Activated CD4-positive, CD25-positive, alpha-beta regulatory T cell (primary cell): ENCODE results near the gene MAPK12.

Experiments
- DNase-seq, 4 experiments: peaks; one replicate each; lab custom pipeline; 2025; lab: John Stamatoyannopoulos, UW

Gene MAPK12

DNA sequence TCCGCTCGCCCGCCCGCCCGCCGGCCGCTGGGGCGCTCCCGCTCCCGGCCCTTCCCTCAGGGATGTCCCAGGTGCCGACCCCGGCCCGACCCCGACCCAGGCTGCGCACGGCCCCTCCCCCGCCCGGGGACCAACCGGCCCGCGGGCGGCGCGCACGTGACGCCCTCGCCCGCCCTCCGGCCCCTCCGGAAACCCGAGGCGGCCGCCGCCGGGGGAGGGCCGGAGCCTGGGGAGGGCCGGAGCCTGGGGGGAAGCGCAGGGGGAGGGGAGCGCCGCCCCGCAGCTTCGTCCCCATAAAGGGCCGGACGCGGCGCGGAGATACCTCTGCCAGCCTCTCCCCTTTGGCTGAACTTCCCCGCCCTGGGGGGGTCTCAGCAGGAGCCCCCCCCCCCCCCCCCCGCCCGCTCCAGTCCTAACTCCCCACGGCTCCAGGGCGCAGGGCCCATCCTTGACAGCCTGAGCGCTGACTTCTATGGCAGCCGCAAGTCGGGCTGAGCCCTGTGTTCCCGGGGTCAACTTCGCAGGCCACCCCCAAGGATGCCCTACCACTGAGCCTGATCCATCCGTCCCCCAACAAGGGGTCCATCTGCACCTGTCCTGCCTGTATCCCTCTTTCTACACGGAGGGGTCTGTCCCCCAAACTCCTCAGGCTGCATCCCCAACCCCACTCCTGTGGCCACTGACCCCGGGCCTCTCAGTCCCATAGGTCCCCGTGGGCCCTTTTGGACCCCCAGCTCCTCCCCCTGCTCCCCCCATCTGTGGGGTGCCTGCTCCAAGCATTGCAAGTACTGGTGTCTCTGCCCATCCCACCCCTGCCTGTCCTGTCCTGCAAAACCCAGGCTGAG, at the start of gene MAPK12:
TSS of gene MAPK12 (minus strand) at position 69 of the 845 bp plus-strand sequence. CDS start 174 bp downstream, outside the sequence.
- DNase-seq = no peak

DNA sequence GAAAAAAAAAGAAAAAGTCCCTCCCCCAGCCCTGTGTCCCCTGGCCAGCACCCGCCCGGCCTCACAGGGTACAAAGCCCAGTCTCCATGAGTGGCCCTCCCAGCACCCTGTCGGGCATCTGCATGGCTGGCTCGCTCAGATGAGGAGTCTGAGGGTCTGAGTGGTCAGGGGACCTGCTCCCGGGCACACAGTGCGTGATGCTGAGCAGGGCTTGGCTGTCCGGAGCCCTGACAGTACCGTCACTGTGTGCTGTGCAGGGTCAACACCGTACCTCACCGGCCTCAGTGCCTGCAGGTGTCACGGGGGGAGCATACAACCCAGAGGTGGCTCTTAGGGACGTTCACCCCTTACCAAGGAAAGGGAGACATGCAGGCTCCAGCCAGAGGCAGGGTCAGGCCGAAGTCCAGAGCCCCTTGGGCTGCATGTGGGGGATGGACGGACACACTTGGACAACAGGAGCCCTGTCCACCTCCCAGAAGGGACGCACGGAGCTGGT, 49.5 kb upstream of the MAPK12 start:
- DNase-seq = no peak

DNA sequence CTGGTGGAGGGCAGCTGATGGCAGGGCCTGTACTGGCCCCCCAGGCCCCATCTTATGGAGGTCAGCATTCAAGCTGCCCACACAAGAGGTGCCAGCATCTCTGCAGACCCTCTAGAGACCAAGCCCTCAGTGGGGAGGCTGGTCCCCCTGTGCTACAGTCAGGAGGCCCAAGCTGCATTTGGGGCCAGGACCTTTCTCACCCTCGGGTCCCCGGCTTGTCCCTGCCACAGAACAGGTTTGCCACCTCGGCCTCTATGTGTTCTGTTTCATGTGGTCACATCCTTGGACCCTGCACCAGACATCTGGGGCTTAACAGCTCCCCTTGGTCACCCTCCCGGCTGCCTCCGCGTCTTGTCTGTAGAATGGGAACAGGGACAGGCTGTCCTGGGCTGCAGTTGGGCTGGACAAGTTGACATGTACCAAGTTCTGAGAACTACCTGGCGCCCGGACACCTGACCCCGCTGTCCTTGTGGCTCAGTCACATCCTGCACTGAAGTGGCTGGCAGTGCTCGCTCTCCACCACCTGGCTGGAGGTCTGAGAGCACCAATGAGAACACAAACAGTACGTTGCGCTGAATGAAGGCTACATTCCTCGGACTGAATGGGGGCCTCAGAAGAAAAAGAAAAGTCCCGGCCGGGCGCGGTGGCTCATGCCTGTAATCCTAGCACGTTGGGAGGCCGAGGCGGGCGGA, 48.7 kb upstream of the MAPK12 start:
- no peak for DNase-seq

DNA sequence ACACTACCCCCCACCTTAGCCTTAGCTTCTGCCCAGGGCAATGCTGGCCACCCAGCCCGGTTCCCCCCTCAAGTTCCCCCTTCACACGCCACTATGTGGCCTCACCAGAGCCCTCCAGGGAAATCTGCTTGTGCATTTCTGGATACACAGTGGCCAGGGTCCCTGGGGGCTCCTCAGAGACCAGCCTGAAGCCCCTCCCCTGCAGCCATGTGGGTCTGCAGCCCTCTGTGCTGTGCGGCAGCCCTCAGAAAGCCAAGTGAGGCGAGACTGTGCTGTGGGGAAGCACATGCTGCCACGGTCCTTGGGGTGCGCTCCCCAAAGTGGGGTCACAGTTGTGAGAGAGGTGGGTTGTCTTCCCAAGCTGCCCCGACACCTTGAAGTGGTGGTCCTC, 48.1 kb upstream of the MAPK12 start:
- no peak for DNase-seq

DNA sequence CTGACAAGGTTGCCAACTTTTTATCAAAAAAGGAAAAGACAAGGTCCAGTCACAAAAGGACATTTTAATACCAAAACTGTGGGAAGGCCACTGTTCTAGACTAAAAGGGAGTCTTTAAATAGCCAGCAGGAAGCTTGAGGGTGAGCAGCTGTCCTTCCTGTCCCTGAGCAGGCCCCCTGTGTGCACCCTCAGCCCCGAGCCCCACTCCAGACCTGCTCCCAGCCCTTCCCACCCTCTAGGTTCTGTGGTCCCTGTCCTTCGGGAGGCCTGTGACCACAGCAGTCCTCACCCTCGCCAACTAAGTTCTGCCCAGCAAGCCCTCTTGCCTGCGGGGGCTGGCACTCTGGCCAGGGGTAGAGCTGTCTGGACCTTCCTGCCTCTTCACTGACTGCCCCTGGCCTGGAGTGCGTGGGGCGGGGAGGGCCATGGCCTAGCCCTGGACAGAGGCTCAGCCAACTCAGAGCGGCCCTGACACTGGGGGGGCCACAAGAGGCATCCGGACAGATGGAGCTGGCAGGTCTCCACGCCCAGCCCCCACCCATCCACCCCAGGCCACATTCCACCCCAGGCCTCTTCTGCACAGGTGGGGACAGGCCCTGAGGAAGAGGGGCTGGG, 47.6 kb upstream of the MAPK12 start:
- DNase-seq = no peak

DNA sequence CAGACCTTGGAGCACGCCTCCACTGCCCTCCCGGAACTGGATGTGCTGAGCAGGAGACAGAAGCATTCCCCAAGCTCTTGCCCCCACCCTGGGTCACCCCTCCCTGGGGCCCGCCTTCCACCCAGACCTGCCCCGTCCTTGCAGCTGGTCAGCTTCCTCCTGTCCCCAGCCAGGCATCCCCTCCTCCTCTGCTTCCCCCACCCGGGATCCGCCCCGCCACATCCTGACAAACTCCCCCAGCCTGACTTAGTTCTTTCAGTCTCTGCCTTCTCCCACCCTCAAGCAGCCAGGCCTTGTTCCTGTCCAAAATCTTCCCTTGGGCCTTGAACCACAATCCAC, 47.1 kb upstream of the MAPK12 start:
- no peak for DNase-seq

DNA sequence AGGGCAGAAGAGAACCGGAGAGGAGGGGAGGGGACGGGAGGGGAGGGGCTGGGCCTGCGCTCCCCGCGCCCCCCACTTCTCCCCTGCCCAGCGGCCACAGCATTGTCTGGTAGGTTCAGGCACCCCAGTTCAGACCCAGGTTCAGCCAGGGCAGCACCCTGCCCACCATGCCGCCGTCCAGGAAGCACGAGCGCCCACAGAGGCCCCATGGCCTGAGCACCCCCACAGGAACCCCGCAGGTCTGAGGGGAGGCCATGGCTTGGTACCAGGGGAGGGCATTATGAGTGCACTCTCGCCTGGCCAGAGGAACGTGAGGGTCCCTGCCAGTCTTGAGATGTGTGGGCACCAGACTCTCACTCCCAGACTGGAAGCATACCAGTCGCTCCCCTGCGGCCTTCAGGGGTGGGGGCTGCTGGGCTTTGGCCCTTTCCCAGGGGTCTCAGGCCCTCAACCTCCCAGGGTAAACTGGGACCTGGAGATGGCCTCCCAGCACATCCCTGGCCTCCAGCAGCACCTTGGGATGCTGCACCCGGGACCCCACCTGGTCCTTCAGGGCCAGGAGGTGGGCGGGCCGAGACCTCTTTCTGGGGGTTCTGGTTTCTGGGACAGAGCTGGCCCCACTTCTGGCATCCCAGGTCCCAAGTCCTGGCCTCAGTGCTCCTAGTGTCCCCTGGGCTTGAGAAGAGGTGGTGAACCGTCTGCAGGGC, 46.6 kb upstream of the MAPK12 start:
- DNase-seq = no peak

DNA sequence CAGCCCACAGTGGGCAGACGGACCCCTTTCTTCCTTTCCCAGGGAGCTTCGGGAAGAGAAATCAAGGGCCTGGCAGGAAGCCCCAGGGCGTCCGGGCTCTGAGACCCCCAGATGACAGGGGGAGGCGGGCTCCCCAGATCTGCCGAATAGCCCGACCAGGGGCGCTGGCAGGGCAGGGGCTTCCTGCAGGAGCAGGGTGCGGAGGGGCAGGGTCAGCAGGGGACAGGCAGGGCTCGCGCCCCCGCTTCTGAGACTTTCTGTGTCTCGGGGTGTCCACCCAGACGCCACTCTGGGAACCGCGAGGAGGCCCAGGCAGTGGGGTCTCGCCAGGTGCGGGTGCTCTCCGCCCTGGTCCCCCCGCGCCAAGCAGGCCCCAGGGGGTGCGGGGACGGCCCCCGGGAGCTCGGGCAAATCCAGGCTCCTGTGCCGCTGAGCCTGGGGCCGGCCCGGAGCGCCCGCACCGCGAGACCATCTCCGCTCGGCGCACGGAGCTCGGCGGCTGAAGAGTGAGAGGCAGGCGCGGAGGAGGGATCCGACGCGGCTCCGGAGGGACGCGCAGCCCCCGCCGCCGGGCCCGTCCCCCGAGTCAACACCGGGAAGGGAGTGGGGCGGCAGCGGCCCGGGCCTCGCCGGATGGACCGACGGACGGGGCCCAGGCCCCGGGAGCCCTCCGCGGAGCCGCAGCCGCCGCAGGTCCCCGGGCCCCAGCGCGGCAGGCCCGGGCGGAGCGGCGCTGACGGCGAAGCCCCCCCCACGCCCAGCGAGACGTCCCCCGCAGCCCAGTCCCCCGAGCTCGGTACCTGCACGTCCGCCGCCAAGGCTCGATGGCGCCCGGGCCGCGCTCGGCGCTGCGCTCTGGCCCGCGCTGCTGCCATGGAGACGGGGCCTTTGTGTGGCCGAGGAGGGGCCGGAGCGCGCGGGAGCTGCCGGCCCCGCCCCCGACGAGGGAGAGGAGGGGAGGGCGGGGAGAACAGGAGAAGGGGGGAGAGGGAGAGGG, 45.6 kb upstream of the MAPK12 start, which contains the start of gene PLXNB2:
TSS of gene PLXNB2 (minus strand) at position 894 of the 997 bp plus-strand sequence. CDS start 17,062 bp downstream, outside the sequence.
- no peak for DNase-seq

DNA sequence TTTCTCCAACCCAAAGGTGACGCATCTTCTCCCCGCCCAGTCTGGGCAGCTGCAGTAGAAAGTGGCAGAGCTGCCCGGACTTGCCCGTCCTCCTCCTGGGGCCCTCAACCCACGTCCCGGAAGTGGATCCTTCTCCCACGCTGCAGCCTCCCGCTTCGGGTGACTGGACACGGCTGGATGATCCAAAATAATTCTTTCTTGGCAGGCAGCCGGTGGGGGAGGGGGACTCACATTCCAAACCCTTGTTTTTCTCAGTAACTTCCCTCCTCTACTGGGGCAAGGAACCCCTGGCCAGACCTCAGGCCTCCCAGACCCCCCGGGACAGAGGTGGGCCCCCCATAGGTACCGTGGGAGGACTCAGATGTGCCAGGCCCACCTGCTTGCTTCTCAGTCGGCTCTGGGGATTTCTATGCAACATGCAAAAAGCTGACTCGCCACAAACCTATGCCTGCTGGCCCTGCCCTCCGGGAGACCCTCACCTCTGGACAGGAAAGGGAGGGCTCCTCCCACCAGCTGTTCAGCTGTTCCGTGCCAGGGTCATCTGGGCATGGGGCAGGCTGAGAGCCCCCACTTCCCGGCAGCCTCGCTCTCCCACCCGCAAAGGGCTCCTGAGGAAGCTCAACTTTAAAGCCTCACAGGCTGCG, 44.6 kb upstream of the MAPK12 start:
- no peak for DNase-seq

DNA sequence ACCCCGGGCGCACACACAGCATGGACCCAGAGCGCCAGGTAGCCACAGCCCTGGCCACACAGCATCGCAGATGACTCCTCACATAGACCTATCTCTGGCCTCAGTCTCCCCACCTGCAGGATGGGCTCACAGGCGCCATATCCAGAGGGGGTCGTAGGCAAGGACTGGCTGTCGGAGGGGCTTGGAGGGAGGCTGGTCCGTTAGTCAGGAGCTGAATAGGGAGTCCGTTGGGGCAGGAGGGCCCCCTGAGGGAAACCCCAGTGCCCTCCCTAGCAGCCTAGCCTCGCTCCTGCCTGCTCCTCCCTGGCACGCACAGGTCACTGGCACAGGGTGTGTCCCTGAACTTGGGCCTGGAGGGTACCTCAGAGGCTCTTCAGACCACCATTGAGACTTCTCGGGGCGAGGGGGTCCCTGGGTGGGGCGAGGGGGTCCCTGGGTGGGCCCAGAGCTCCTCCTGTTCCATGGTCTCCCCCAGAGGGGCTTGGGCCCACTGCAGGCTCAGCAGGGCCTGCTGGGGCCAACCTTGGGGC, 44.0 kb upstream of the MAPK12 start:
- no peak for DNase-seq

DNA sequence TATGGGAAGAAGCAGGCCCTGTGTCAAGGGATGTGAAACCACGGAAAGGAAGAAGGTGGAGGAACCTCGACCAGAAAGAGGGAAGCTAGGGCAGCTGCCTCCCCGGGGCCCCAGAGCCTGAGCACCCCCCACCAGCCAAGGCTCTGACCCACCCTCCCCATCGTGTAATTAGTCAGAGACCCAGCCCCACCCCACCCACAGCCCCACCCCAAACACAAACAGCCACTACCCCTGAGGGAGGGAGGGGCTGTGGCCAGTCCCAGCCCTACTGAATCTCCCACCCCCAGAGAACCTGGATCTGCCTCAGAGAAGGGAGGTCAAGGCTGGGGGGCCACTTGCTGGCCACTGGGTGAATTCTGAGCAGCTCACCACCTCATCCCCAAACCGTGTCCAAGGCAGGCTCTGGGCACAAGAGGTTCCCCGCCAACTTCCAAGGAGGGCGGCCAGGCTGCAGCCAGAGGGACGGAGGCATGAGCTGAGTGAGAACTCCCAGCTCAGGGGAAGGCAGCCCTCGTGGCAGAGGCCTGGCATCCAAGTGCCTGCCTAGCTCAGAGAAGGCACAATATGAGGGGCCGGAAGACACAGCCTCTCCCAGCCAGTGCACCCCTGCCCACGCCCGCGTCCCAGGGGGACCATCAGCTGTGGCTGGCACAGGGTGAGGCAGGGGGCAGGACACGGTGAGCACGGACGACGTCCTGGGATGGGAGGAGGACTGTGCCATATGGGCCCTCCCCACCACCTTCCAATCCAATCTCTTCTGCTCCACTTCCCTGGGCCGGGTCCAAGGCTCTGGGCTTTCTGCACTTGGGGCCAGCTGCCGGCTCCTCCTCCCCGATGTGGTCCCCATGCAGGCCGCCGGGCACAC, 43.3 kb upstream of the MAPK12 start:
- no peak for DNase-seq

DNA sequence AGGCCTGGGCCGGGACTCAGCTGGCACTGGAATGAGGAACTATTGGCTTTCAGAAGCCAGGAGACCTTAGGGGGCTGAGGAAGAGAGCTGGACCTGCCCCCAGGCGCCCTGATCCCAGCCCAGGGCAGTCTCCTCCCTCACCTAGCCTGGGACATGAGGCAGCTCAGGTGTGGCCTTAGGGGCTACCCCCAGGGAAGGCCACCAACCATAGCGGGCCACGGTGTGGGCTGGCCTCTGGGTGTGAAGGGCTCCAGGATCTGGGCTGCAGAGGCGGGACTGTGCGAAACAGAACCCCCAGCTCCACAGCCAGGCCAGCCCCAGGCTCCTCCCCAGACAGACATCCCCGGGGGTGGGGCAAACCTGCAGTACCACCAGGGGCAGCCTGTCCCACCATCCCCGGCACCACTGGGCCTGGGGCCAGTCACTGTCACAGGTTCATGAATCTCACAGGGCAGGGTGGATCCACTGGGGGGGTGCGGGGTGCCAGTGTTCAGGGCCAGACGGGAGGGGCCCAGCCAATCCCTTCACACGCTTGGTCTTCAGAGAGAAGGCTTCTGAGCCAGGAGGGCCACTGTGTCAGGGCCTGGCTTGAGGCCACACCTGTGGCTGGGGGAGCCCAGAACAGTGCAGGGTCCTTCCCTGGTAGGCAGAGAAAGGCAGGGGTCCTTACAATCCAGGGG, 42.5 kb upstream of the MAPK12 start:
- no peak for DNase-seq

DNA sequence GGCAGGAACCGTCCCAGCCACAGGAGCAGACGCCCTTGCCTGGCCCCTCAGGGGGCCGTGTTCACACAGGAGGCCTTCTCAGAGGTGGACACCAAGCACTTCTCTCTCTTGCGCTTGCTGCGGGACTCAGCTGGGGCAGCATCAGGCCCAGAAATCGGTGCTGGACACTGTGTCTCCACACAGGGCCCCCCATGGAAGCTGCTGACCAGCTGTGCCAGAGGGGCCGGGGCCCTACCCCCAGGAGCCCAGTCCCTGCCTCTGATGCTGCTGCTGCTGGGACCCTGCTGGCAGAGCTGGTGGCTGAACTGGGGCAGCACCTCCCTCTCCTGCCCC, 42.0 kb upstream of the MAPK12 start:
- no peak for DNase-seq

DNA sequence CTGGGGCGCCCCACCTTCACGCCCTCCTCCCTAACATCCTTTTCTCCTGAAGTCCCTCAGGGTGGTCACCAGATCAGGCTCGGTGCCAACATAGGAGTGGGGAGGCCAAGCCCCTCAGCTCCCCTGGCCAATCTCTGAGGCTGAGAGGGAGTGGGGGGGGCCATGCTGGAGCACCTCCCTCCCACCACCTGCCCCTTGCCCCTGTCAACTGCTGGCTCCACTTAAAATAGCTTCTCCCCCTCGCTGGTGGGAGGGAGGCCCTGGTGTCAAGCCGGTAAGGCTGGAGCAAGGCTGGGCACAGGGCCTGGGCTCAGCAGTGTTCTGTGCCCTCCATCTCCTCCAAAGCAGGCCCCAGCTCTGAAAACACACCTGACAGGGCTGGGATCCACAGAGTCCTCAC, 41.1 kb upstream of the MAPK12 start:
- DNase-seq = no peak

DNA sequence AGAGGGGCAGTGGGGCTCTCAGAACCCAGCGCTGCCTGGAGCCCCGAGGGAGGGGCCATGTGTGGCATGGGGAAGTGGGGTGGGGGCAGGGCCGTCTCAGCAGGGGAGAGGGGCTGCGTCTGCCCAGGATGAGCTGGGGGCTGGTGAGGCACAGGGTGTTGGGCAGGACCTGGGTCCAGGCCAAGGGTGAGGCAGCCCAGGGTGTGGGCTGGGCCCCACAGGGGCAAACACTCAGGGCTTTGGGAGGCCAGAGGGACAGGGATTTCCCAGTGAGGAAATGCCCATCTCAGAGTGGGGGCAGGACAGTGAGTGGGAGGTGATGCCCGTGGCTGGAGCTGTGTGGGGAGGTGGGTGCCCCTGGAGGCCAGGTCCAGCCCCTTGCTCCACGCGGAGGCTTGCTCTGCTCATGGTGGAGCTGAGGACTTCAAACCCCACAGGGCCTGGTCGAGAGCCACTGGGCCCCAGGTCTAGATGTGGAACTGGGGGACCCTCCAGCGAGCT, 40.6 kb upstream of the MAPK12 start:
- DNase-seq = no peak

DNA sequence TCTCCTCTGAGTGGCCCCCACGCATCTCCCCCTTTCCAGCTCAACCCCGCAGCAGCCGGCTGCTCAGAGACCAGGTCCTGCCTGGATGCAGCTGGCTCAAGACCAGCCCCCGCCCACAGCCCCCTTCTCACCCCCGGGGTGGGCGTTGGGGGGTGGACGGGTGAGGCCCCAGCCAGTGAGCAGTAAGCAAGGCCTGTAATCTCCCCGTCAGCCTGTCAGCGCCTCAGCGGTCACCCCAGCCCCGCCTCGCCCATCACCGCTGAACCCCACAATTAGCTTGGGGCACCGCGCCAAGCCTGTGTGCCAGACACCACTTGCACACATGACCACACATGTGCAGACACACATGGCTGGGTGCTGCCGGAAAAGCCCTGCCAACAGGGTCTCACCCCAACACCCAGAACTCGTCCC, 40.1 kb upstream of the MAPK12 start:
- DNase-seq = no peak

DNA sequence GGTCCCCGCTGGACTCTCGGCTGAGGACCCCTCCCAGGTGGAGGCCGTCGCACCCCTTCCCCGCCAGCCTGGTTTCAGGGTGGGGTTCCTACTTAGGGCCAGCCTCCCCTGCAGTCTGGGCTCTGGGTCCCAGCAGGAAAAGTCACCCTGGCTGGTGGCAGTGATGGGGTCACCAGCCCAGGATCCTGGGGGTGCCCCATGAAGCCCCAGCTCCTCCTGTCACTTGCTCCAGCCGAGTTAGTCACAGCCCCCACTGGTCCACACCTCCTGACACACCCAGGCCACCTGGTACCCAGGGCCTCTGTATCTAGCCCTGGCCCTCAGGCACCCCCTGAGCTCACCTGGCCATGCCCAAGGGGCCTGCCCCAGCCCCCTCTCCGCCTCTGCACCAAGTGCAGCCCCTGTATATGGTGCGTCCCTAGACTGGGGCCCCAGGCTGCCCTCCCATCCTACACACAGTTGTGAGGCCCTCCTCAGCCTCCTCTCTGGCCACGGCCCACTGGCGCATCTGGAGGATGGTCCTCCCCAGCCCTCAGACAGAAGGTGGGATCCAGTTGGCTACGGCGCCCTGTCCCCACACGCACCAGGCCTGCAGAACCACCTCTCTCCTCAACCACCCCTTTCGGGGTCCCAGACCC, 39.3 kb upstream of the MAPK12 start:
- no peak for DNase-seq
